Measurements from ENCODE around the gene S100A16. TPM values are rescaled to one million over a fixed set of nuclear protein-coding genes. Genes with fewer than 3 reads are reported as not detected.
A peak's percentile ranks its signal among the peaks of the same experiment; 100 is the strongest.

The S100A16 gene
- total and polyA plus RNA-seq, 9 of the 15 experiments (the other 6 are each of a cell fraction or from before 2014, with no cell fraction given) = 1.6 to 6.9 (median 4.3) TPM

DNA sequence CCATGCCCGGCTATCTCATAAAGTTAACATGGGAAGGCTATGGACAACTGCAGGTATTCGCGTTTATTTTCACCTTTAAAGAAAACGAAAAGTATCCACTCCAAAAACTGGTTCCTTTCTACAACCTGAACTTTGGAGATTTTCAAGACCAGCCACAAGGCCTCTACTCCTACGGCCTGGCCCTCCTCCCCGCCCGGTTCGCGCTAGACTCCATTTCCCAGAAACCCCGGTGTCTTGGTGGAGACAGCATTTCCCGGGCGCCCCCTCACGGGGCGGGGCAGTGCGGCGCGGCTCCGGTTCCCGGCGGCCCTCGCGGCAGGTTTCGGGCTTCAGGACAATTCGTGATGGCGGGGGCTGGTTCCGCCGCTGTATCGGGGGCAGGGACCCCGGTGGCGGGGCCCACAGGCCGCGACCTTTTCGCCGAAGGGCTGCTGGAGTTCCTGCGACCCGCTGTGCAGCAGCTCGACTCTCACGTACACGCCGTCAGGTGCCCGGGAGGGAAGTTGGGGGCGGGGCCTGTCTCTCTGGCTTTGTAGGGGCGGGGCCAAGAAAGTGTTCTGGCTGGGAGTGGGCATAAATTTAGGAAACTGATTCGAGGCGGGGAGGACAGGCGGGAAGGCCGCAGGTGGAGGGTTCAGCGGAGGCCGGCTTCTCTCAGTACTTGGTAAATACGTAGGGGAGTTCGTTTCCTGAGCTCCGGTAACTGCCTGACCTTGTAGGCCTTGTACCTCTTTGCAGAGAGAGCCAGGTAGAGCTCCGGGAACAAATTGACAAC lies 45.6 kb upstream of the S100A16 start, which contains the start of gene SNAPIN (continued):
- 0 out of 2 replicates have a peak, but pooled peaks have one; percentile 14 for TF ChIP-seq DPF2 (IDR thresholded peaks at IDR 0.05)
- TF ChIP-seq GTF2B (IDR thresholded peaks at IDR 0.05; ENCODE audit: extremely low read depth, insufficient read length) = no peak
- TF ChIP-seq NCOA1 (IDR thresholded peaks at IDR 0.05; ENCODE audit: low read depth) = no peak
- no peak for TF ChIP-seq ZNF12 (CRISPR knock-in tag; IDR thresholded peaks at IDR 0.05)
- no peak for TF ChIP-seq MYBL2 (IDR thresholded peaks at IDR 0.05; ENCODE audit: low read depth)
- TF ChIP-seq MYBL2 (CRISPR knock-in tag; IDR thresholded peaks at IDR 0.05; ENCODE audit: borderline replicate concordance) = no peak
- TF ChIP-seq MTF1 (CRISPR knock-in tag; IDR thresholded peaks at IDR 0.05; ENCODE audit: borderline replicate concordance) = no peak
- TF ChIP-seq, protein P1, sequence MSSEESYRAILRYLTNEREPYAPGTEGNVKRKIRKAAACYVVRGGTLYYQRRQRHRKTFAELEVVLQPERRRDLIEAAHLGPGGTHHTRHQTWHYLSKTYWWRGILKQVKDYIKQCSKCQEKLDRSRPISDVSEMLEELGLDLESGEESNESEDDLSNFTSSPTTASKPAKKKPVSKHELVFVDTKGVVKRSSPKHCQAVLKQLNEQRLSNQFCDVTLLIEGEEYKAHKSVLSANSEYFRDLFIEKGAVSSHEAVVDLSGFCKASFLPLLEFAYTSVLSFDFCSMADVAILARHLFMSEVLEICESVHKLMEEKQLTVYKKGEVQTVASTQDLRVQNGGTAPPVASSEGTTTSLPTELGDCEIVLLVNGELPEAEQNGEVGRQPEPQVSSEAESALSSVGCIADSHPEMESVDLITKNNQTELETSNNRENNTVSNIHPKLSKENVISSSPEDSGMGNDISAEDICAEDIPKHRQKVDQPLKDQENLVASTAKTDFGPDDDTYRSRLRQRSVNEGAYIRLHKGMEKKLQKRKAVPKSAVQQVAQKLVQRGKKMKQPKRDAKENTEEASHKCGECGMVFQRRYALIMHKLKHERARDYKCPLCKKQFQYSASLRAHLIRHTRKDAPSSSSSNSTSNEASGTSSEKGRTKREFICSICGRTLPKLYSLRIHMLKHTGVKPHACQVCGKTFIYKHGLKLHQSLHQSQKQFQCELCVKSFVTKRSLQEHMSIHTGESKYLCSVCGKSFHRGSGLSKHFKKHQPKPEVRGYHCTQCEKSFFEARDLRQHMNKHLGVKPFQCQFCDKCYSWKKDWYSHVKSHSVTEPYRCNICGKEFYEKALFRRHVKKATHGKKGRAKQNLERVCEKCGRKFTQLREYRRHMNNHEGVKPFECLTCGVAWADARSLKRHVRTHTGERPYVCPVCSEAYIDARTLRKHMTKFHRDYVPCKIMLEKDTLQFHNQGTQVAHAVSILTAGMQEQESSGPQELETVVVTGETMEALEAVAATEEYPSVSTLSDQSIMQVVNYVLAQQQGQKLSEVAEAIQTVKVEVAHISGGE (CRISPR knock-in tag; IDR thresholded peaks at IDR 0.05) = peak in 1 of 3 experiments; percentile 78; a peak in 2 of 6 replicates
- TF ChIP-seq HDAC1 (IDR thresholded peaks at IDR 0.05) = peak in 1 of 2 experiments; percentile 59; a peak in 1 of 4 replicates
- no peak for TF ChIP-seq ZNF239 (CRISPR knock-in tag; IDR thresholded peaks at IDR 0.05)
- no peak for TF ChIP-seq TAL1 (IDR thresholded peaks at IDR 0.05)
- TF ChIP-seq SOX6 (IDR thresholded peaks at IDR 0.05) = peak; percentile 12; the same call in 1 of the 2 replicates
- TF ChIP-seq, protein P2, sequence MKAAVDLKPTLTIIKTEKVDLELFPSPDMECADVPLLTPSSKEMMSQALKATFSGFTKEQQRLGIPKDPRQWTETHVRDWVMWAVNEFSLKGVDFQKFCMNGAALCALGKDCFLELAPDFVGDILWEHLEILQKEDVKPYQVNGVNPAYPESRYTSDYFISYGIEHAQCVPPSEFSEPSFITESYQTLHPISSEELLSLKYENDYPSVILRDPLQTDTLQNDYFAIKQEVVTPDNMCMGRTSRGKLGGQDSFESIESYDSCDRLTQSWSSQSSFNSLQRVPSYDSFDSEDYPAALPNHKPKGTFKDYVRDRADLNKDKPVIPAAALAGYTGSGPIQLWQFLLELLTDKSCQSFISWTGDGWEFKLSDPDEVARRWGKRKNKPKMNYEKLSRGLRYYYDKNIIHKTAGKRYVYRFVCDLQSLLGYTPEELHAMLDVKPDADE (conservative IDR thresholded peaks at IDR 0.05; ENCODE audit: control insufficient read depth, low read depth, low read length) = peak; percentile 87
- TF ChIP-seq MITF (IDR thresholded peaks at IDR 0.05) = no peak
- TF ChIP-seq SMARCA5 (IDR thresholded peaks at IDR 0.05) = no peak
- TF ChIP-seq MNT (conservative IDR thresholded peaks at IDR 0.05) = peak; percentile 64 to 84
- no peak for TF ChIP-seq SRSF9 (IDR thresholded peaks at IDR 0.05; ENCODE audit: borderline replicate concordance, low read depth, low read length)
- TF ChIP-seq PML (IDR thresholded peaks at IDR 0.05; ENCODE audit: low read length) = 0 out of 2 replicates have a peak, but pooled peaks have one; percentile 49
- 0 out of 2 replicates have a peak, but pooled peaks have one; percentile 43 for TF ChIP-seq NR2C2 (CRISPR knock-in tag; IDR thresholded peaks at IDR 0.05)
- peak; percentile 94 for TF ChIP-seq NR2C2 (tag; IDR thresholded peaks at IDR 0.05)

All from K562 (cell line).